GM10266 (cell line): ENCODE results near the gene MS4A2.
"Not testable (repeated sequence)": the region's sequence is repeated elsewhere in the genome, so short reads cannot be mapped to it uniquely, and the experiment has no call there.

Experiments used
- DNase-seq: peaks from one replicate; pipeline ENCODE4 v3.0.0; 2012; ENCODE audit errors: extremely low spot score
- TF ChIP-seq, protein P1 (sequence below): IDR thresholded peaks from 2 replicates; pipeline ENCODE4 v1.5.1; 2012; ENCODE audit warnings: mild to moderate bottlenecking, low read depth; ENCODE audit not compliant: control insufficient read depth, insufficient read depth; ENCODE audit errors: missing control alignments

Gene MS4A2

DNA sequence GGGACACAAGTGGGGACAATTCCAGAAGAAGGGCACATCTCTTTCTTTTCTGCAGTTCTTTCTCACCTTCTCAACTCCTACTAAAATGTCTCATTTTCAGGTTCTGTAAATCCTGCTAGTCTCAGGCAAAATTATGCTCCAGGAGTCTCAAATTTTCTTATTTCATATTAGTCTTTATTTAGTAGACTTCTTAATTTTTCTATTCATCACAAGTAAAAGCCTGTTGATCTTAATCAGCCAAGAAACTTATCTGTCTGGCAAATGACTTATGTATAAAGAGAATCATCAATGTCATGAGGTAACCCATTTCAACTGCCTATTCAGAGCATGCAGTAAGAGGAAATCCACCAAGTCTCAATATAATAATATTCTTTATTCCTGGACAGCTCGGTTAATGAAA, at the start of gene MS4A2:
MS4A2 (plus strand) TSS at position 301 of the 400 bp plus-strand sequence. CDS start 102 bp downstream, outside the sequence.
- DNase-seq: no peak
- TF ChIP-seq, protein P1, sequence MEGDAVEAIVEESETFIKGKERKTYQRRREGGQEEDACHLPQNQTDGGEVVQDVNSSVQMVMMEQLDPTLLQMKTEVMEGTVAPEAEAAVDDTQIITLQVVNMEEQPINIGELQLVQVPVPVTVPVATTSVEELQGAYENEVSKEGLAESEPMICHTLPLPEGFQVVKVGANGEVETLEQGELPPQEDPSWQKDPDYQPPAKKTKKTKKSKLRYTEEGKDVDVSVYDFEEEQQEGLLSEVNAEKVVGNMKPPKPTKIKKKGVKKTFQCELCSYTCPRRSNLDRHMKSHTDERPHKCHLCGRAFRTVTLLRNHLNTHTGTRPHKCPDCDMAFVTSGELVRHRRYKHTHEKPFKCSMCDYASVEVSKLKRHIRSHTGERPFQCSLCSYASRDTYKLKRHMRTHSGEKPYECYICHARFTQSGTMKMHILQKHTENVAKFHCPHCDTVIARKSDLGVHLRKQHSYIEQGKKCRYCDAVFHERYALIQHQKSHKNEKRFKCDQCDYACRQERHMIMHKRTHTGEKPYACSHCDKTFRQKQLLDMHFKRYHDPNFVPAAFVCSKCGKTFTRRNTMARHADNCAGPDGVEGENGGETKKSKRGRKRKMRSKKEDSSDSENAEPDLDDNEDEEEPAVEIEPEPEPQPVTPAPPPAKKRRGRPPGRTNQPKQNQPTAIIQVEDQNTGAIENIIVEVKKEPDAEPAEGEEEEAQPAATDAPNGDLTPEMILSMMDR: no peak

DNA sequence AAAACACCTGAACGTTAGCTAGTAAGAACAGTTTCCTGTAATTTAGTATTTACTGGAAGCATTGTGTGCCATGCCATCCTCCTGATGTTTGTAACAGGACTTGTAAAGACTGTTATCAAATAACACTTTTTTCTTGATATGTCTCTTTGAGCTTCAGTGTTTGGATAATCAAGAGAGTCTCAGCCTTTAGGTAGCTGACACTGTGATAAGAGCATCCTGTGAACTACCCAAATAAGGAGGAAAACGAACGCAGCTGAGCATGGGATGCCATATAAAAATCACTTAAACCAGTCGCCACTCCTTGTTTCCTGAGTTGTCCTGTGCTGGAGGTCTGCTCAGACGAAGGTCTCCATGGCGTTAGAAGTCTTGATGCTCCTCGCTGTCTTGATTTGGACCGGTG, 48.4 kb upstream of the MS4A2 start, which contains the start of gene OOSP2:
OOSP2 (plus strand) TSS at position 301 of the 400 bp plus-strand sequence; CDS start at position 352, 51 bp downstream.
- TF ChIP-seq, protein P1: no peak
- no peak for DNase-seq

GRCh38 chr11:60050422-60050821, 38.0 kb upstream of the MS4A2 start:
- DNase-seq: not testable (repeated sequence)

GRCh38 chr11:60050839-60051238, 37.6 kb upstream of the MS4A2 start:
- DNase-seq: not testable (repeated sequence)

GRCh38 chr11:60056349-60056969, 32.0 kb upstream of the MS4A2 start, which contains the start of gene MS4A3:
Gene MS4A3, plus strand, starts transcription at chr11:60056665. Its CDS starts 4,496 bp downstream, at chr11:60061161.
- DNase-seq: no peak
- TF ChIP-seq, protein P1: no peak

DNA sequence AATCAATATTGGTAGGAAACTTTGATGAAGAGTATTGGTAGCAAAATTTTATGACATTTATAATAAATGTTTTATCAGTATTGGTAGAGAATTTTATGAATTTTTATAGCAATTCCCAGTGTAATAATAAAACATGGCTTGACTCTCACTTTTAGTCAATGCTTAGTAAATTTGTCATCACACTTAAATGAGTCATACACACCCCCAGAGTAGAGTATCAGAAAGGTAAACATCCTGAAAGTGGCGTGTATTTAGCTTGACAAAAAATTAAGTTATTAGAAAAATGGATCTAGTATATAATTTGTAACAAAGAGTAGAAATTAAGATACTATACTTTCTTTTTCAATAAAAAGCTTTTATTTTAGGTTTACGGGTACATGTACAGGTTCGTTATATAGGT, 29.4 kb upstream of the MS4A2 start:
- DNase-seq: no peak
- TF ChIP-seq, protein P1: no peak

DNA sequence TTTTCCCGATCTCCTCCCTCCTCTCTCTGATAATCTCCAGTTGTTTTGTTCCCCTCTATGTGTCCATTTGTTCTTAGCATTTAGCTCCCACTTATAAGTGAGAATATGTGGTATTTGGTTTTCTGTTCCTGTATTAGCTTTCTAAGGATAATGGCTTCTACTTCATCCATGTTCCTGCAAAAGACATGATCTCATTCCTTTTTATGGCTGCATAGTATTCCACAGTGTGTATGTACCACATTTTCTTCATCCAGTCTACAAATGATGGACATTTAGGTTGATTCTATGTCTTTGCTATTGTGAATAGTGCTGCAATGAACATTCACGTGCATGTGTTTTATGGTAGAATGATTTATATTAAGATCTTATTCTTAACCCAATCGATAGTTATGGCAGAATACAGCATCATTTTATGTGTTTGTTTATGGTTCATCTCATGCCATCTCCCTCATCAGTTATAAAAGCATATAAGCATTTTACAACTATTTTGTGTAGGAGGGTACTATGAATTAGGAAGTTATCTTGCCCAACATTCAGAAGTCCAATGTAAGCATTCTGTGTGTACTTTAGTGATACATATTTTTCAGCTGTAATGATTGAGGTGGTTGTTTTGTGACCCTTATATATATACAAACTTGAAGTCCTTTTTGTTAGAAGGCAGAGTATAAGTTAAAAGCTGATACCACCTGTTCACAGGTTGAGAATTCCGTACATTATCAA, 28.8 kb upstream of the MS4A2 start:
- no peak for DNase-seq
- TF ChIP-seq, protein P1: no peak

DNA sequence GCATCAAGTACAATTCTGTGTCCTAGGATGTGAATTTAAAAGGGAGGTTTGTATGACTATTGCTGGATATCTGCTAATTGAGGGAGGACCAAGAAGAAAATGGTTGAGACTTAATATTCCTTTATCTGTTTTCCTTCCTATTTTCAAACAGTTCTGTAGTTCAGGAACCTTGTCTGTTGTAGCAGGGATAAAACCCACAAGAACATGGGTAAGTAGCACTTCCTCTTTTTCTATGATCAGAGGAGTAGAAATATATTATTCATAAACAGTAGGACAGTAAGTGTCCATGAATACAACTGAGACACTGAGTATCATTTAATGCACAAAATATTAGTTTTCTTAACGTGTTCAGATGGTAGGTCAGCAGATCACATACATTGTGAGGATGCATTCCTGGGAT, 24.4 kb upstream of the MS4A2 start:
- no peak for DNase-seq
- TF ChIP-seq, protein P1: no peak
